RWPE1 (cell line): ENCODE measurements around the gene STRADA.
A peak's percentile ranks its signal among the peaks of the same experiment; 100 is the strongest.

ENCODE experiments used
- CTCF ChIA-PET: fragments of 350-600 bp; sonication (Branson Sonifier 250); formaldehyde crosslinking; extraction: SDS; loops from one replicate; lab custom pipeline; 2021; lab: Yijun Ruan, JAX
- POLR2A ChIA-PET: fragments of 400-600 bp; formaldehyde crosslinking; extraction: SDS; loops from one replicate; lab custom pipeline; 2020; ENCODE audit warnings: antibody characterized with exemption; ENCODE audit not compliant: low non-redundant PET; lab: Yijun Ruan, JAX
- DNase-seq: peaks from one replicate; pipeline ENCODE4 v3.0.0; 2012; ENCODE audit warnings: low spot score
- H3K27ac ChIP-seq: fragments of 450-650 bp; 2 replicates; pipeline ENCODE4 v1.5.1; 2017
- TF ChIP-seq, protein P1 (sequence below): fragments of 450-650 bp; conservative IDR thresholded peaks from 2 replicates; pipeline ENCODE4 v1.5.1; 2017; ENCODE audit warnings: low read depth, mild to moderate bottlenecking

STRADA gene

DNA sequence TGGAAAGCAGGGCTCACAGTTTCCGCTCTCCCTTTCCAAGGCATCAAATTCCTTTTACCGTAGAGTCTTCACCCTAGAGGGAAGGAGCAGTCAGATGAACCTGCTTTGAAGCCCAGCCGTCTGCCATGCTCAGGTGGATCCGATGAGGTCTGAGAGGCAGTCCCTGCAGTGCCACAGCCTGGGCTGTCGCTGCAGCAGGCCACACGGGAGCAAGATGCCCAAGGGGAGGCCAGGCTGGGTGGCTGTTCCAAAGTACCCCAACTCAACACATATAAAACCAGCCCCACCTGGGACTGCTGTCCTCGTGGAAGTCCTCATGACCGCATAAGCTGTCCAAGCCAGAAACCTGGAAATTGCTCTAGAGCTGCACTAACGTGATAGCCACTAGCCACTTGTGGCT, 36.8 kb downstream of the STRADA start:
- TF ChIP-seq, protein P1, sequence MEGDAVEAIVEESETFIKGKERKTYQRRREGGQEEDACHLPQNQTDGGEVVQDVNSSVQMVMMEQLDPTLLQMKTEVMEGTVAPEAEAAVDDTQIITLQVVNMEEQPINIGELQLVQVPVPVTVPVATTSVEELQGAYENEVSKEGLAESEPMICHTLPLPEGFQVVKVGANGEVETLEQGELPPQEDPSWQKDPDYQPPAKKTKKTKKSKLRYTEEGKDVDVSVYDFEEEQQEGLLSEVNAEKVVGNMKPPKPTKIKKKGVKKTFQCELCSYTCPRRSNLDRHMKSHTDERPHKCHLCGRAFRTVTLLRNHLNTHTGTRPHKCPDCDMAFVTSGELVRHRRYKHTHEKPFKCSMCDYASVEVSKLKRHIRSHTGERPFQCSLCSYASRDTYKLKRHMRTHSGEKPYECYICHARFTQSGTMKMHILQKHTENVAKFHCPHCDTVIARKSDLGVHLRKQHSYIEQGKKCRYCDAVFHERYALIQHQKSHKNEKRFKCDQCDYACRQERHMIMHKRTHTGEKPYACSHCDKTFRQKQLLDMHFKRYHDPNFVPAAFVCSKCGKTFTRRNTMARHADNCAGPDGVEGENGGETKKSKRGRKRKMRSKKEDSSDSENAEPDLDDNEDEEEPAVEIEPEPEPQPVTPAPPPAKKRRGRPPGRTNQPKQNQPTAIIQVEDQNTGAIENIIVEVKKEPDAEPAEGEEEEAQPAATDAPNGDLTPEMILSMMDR, result no peak
- POLR2A ChIA-PET, result no interaction called here
- no peak for DNase-seq
- CTCF ChIA-PET, result no interaction called here
- no peak overlapping the region for H3K27ac ChIP-seq

DNA sequence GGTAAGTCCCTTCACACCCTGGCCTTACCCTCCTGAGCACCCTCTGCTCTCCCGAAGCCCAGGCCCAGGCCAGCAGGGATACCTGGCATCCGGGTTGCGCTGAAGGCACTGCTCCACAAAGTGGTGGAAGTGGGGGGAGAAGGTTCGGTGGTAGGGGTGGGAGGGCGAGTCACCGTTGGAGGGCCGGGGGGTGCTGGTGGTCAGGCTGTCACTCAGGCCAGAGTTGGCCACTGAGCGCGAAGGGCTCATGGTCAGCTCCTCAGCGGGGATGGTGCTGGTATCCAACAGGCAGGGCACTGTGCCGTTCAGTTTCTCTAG, 37.4 kb downstream of the STRADA start:
- CTCF ChIA-PET, result no interaction called here
- TF ChIP-seq, protein P1, result no peak
- H3K27ac ChIP-seq, result peak overlapping the region; percentile 46; the same call in 1 of the 2 replicates
- DNase-seq, result no peak
- POLR2A ChIA-PET, result no interaction called here

DNA sequence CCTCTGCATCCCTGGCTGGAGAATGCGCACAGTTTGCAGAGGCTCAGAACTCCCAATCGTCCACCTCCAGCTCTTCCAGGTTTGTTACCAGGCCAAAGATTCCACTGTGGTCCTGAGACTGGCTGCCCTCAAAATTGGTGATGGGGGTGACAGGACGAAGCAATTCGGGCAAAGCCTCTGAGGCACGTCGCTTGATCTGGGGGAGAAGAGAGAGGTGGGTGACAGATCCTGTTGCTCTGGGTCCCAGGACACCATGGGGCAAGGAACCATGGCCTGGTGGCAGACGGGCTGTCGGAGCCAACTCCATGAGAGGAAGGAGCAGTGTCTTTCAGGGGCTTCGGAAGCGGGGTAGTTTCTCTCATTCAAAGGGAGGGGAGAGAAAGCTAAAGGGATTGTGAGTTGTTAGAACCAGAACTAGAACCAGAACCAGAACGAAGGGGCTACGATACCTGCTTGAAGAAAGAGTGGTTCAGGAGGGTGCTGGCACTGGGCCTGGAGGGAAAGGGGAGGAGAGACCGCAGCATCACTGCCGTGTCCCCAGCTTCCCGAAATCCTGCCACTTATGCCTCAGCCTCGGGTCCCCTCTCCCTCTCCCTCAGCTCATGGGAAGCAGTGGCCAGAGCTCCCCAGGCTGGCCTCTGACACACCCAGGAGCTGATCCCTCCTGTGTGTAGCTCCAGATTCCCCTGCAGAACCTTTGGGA, 37.9 kb downstream of the STRADA start:
- ChIA-PET CTCF (no interaction called here), POLR2A (no interaction called here)
- H3K27ac ChIP-seq, result peak overlapping the region; percentile 46
- no peak for DNase-seq
- TF ChIP-seq, protein P1, result no peak

DNA sequence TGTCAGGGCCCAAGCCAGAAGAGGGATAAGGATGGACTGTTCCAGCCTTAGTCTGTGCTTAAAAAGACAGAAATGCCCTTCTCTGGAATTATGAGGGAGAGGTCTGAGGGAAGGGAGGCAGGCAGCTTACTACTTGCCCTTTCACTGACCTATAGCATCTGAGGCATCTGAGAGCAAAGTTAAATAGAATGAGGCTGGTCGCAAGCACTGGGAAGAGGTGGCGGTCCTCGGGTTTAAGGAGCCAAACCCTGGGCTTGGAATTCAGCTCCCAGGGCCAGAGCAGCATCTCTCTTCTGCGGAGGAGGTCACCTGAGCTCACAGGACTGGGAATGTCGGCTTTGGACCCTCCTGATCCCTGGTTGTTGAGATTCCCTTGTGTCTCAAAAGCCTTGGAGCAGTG, 38.6 kb downstream of the STRADA start:
- no peak for DNase-seq
- POLR2A ChIA-PET, result no interaction called here
- peak overlapping the region; percentile 46 for H3K27ac ChIP-seq
- CTCF ChIA-PET, result interaction anchor here (0.6 kb wide), 1 partner anchor 279 kb away, joined by 3 read pairs; no protein-coding TSS in a partner anchor
- TF ChIP-seq, protein P1, result no peak

DNA sequence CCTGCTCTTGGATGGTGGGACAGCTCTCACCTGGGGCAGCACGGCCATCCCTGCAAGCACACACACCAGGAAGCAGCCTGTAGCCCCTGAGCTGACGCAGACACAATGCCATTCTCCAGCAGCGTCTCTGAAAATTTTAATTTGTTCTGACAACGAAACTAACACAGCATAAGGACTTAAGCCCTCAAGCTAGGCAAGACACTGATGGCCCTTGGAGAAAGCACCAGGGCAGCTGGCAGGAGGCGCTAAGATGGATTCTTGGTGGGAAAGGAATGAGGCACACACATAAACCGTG, 38.9 kb downstream of the STRADA start:
- no peak for DNase-seq
- CTCF ChIA-PET, result interaction anchor here (0.6 to 0.7 kb wide), 3 partner anchors 18 to 279 kb away, joined by 3 to 5 read pairs (median 3); no protein-coding TSS in a partner anchor
- peak overlapping the region; percentile 46 for H3K27ac ChIP-seq
- TF ChIP-seq, protein P1, result no peak
- POLR2A ChIA-PET, result no interaction called here

DNA sequence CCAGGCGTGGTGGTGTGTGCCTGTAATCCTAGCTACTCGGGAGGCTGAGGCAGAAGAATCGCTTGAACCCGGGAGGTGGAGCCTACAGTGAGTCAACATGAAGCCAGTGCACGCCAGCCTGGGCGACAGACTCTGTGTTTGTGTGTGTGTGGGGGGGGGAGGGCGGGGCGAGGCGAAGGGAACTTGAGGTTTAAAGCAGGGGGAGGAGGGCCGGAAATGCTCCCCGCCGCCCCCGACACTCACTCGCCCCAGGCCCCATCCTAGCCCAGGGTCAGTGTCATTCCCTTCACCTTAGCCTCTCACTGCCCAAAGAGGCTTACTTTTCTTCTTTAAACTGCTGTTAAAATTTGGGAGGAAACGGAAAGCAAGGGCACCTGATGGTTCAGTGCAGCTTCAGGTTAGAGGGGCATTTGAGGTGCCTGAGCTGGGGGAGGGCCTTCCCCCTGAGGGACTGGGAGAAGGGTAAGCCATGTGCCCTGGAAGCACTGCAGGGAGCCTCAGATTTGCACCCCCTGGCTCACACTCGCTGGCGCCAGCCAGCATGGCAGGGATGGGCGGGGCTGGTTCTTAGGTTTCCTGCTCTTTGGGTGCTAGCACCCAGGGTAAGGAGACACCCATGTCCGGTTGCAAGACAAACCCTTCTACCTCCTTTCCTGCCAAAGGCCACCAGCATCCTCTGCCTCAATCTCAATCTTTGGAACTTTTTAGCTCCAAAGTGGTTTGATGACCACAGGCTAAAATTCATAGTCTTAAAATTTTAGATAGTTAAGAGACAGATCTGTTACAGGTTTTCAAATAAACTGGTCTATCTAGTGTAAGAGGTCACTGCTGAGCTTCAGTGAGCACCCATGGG, 39.5 kb downstream of the STRADA start:
- DNase-seq, result no peak

More for the DNA sequence above, 39.5 kb downstream of the STRADA start:
- TF ChIP-seq, protein P1, result no peak
- CTCF ChIA-PET, result interaction anchor here (0.6 to 0.7 kb wide), 3 partner anchors 17 to 278 kb away, joined by 3 to 5 read pairs (median 3); no protein-coding TSS in a partner anchor
- POLR2A ChIA-PET, result no interaction called here
- peak overlapping the region; percentile 46 for H3K27ac ChIP-seq
